HCT116 (cell line): Measurements from ENCODE around the gene MMP25.

Experiments used
- CTCF ChIP-seq, 3 experiments: fragments of 200-600 bp in 1 of 3; sonication (generic) in 1 of 3; IDR thresholded peaks in 2 of 3; conservative IDR thresholded peaks in 1 of 3; 2 replicates each; pipeline ENCODE4 v1.5.1; 2012 to 2017; ENCODE audit warnings: low read depth in 2 of 3, low read length in 2 of 3, antibody characterized with exemption in 1 of 3, borderline replicate concordance in 1 of 3, control low read depth in 1 of 3, mild to moderate bottlenecking in 1 of 3, mixed read lengths in 1 of 3, mixed run types in 1 of 3, moderate library complexity in 1 of 3; ENCODE audit not compliant: insufficient read depth in 1 of 3
- EZH2 ChIP-seq: fragments of 200-600 bp; sonication (generic); IDR thresholded peaks from 2 replicates; pipeline ENCODE4 v1.6.1; 2017; ENCODE audit warnings: antibody characterized with exemption, mixed run types
- EZH2phosphoT487 ChIP-seq: fragments of 200-600 bp; IDR thresholded peaks from 2 replicates; pipeline ENCODE4 v1.6.1; 2018; ENCODE audit warnings: antibody characterized with exemption, borderline replicate concordance

GRCh38 chr16:3062553-3062952, 16.2 kb downstream of the MMP25 start:
- TF ChIP-seq CTCF (IDR thresholded peaks at IDR 0.05 in 2 of 3, conservative IDR thresholded peaks at IDR 0.05 in 1 of 3; ENCODE audit: borderline replicate concordance in 1 of 3, insufficient read depth in 1 of 3, low read depth in 2 of 3, low read length in 2 of 3), result no peak
- TF ChIP-seq EZH2, result no peak
- TF ChIP-seq EZH2phosphoT487, result no peak
